HT1080 (cell line): ENCODE results near the gene LRRC72. TPM values are rescaled to one million over a fixed set of nuclear protein-coding genes. Genes with fewer than 3 reads are reported as not detected.

Experiments used
- DNase-seq: peaks from one replicate; pipeline ENCODE4 v3.0.0-alpha.2; 2015; ENCODE audit warnings: low read depth
- total RNA-seq: library from RNA; depleted of rRNA; stranded (reverse); fragments of >200 nt; shearing (Covaris generic); gene quantifications from 2 replicates; pipeline ENCODE4 v1.2.3, GENCODE V29; 2014; rRNA removed

The LRRC72 gene
- total RNA-seq, 1 experiment from 2014 or later = not detected

GRCh38 chr7:16619979-16620408 is 93.4 kb downstream of the LRRC72 start:
- DNase-seq = no peak

- DNase-seq = no peak
These were observed 99.8 kb downstream of the LRRC72 start for GRCh38 chr7:16626388-16626787.

GRCh38 chr7:16627236-16627635 is 100.6 kb downstream of the LRRC72 start:
- no peak for DNase-seq

- no peak for DNase-seq
These were observed 104.0 kb downstream of the LRRC72 start for GRCh38 chr7:16630654-16631053.

Other genes with a start within 250 kb of the LRRC72 start
- gene CRPPA, start 105.3 kb upstream of the LRRC72 start, total RNA-seq = 0.74 and 1.4 TPM in 2 replicates
- not detected in 2 replicates for gene SOSTDC1, start 61.1 kb upstream of the LRRC72 start, total RNA-seq
- gene ANKMY2, start 118.9 kb downstream of the LRRC72 start, total RNA-seq = 17.8 and 25.4 TPM in 2 replicates
- gene BZW2, start 119.4 kb downstream of the LRRC72 start, total RNA-seq = 120 and 128 TPM in 2 replicates
- gene TSPAN13, start 226.9 kb downstream of the LRRC72 start, total RNA-seq = 0.17 and 0.26 TPM in 2 replicates